Body of pancreas (tissue), 4 donors: ENCODE data around the gene DENND2A.

Experiments
- CTCF ChIP-seq, 7 experiments: fragments of 450-650 bp in 4 of 7; fragments of 200-600 bp in 3 of 7; sonication (generic) in 3 of 7; IDR thresholded peaks; one replicate each; pipeline ENCODE4 v1.5.1; 2016 to 2019; ENCODE audit warnings: antibody characterized with exemption in 7 of 7
- POLR2A ChIP-seq, 3 donors: fragments of 450-650 bp; IDR thresholded peaks; one replicate each; pipeline ENCODE4 v1.6.1; 2016; ENCODE audit warnings: antibody characterized with exemption in 3 of 3, mild to moderate bottlenecking in 2 of 3

DNA sequence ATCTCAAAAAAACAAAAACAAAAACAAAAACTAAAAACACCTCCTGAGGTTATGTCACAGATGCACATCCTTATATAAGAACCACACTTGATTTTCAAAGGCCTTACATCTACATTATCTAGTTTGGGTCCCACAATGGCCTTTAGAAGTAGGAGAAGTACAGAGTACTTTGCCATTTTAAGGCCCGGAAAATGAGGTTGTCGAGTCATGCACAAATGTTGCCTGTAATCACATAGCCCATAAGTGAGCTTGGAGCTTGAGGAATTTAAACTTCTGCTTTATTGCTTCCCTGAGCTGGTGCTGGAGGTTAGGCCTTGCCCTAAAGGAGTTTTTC, 151.6 kb downstream of the DENND2A start:
- TF ChIP-seq POLR2A (IDR thresholded peaks at IDR 0.05), result no peak
- no peak for TF ChIP-seq CTCF (IDR thresholded peaks at IDR 0.05)
